GM06990 (cell line): ENCODE measurements around the gene LMTK2.

Experiments
- DNase-seq: peaks from one replicate; pipeline ENCODE4 v3.0.0-alpha.2; 2011; ENCODE audit not compliant: insufficient read length; ENCODE audit errors: extremely low read depth
- H3K27me3 ChIP-seq: replicated peaks from 2 replicates; pipeline ENCODE4 v1.6.0; 2011; ENCODE audit warnings: low read length; ENCODE audit not compliant: control insufficient read depth, insufficient read depth
- H3K36me3 ChIP-seq: 2 replicates; pipeline ENCODE4 v1.5.1; 2011; ENCODE audit warnings: low read length; ENCODE audit not compliant: control insufficient read depth, insufficient read depth
- H3K4me3 ChIP-seq: replicated peaks from 2 replicates; pipeline ENCODE4 v1.5.1; 2011; ENCODE audit warnings: low read depth, mild to moderate bottlenecking, control low read depth, low read length
- TF ChIP-seq, protein P1 (sequence below): IDR thresholded peaks from 2 replicates; pipeline ENCODE4 v1.5.1; 2011; ENCODE audit warnings: low read length, control low read depth, mild to moderate bottlenecking, inconsistent platforms; ENCODE audit not compliant: insufficient read depth, poor library complexity, severe bottlenecking

The LMTK2 gene

DNA sequence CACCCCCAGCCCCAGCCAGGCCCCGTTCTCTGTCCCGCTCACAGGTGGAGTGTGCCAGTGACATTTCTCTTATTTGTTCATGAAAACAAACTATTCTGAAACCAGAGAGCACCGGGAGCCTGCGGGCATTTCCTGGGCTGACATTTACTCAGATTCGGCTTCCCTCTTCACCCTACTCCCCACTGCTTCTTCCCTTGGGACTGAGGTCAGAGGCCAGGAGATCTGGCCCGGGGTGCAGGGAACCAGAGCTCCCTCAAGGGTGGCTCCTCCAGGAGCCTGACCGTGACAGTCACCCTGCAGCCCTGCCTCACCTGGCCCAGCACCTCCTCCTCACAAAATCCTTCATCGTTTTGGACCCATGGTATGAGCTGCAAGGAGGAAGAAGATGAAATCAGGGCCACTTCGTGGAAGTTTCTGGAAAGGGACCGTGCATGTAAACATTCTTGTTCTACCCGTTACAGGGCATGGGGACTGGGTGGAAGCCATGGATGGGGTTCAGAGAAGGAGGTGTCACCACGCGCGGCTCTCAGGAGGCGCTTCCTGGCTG lies 116.8 kb downstream of the LMTK2 start:
- Histone ChIP-seq H3K27me3 (no peaks in the 10 kb centered on the region), H3K36me3 (peaks cover 11% of the 10 kb centered on the region), H3K4me3 (no peak overlapping the region)
- DNase-seq, result no peak
- TF ChIP-seq, protein P1, sequence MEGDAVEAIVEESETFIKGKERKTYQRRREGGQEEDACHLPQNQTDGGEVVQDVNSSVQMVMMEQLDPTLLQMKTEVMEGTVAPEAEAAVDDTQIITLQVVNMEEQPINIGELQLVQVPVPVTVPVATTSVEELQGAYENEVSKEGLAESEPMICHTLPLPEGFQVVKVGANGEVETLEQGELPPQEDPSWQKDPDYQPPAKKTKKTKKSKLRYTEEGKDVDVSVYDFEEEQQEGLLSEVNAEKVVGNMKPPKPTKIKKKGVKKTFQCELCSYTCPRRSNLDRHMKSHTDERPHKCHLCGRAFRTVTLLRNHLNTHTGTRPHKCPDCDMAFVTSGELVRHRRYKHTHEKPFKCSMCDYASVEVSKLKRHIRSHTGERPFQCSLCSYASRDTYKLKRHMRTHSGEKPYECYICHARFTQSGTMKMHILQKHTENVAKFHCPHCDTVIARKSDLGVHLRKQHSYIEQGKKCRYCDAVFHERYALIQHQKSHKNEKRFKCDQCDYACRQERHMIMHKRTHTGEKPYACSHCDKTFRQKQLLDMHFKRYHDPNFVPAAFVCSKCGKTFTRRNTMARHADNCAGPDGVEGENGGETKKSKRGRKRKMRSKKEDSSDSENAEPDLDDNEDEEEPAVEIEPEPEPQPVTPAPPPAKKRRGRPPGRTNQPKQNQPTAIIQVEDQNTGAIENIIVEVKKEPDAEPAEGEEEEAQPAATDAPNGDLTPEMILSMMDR, result no peak

GRCh38 chr7:98223898-98224700 lies 117.4 kb downstream of the LMTK2 start:
- no peak overlapping the region for H3K4me3 ChIP-seq
- TF ChIP-seq, protein P1, result no peak
- H3K36me3 ChIP-seq, result peaks cover 13% of the 10 kb centered on the region
- DNase-seq, result no peak
- no peaks in the 10 kb centered on the region for H3K27me3 ChIP-seq

GRCh38 chr7:98224701-98225181 lies 118.1 kb downstream of the LMTK2 start:
- peaks cover 13% of the 10 kb centered on the region for H3K36me3 ChIP-seq
- no peaks in the 10 kb centered on the region for H3K27me3 ChIP-seq
- TF ChIP-seq, protein P1, result no peak
- no peak for DNase-seq
- H3K4me3 ChIP-seq, result no peak overlapping the region

- DNase-seq, result no peak
- no peaks in the 10 kb centered on the region for H3K27me3 ChIP-seq
- TF ChIP-seq, protein P1, result no peak
- no peak overlapping the region for H3K4me3 ChIP-seq
- H3K36me3 ChIP-seq, result peaks cover 17% of the 10 kb centered on the region
Measured at GRCh38 chr7:98225913-98226614, 119.4 kb downstream of the LMTK2 start.

GRCh38 chr7:98227939-98228338 lies 121.3 kb downstream of the LMTK2 start:
- Histone ChIP-seq H3K4me3 (no peak overlapping the region), H3K36me3 (peaks cover 8% of the 10 kb centered on the region), H3K27me3 (no peaks in the 10 kb centered on the region)
- TF ChIP-seq, protein P1, result no peak
- DNase-seq, result no peak
